ENCODE results near the gene TMEM40.
A peak's percentile ranks its signal among the peaks of the same experiment; 100 is the strongest.
"Not testable (repeated sequence)": the region's sequence is repeated elsewhere in the genome, so short reads cannot be mapped to it uniquely, and the experiment has no call there.

TMEM40 gene

GRCh38 chr3:12709334-12709733 lies 49.7 kb downstream of the TMEM40 start:
- DNase-seq: no peak

- DNase-seq: peak; percentile 67
Observed at GRCh38 chr3:12708584-12709192, 50.4 kb downstream of the TMEM40 start.

- DNase-seq: no peak
Observed at GRCh38 chr3:12707449-12707848, 51.6 kb downstream of the TMEM40 start.

- DNase-seq: peak; percentile 72
Observed at GRCh38 chr3:12706504-12707253, 52.4 kb downstream of the TMEM40 start.

DNA sequence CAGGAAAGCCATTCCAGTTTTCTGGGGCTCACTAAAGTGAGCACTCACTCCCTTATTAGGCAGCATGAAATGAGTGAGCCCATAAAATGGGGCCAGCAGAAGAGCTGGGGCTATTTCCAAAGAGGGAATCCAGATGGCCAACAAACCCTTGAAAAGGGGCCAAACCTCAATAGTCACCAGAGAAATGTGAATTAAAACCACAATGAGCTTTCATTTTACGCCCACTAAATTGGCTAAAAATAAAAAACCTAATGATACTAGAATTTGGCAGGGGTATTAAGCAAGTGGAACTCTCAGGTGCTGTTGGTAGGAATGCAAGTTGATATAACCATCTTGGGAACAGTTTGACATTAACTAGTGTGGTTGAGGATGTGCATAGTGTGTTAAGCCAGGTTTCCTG lies 53.1 kb downstream of the TMEM40 start:
- DNase-seq: peak; percentile 65

DNA sequence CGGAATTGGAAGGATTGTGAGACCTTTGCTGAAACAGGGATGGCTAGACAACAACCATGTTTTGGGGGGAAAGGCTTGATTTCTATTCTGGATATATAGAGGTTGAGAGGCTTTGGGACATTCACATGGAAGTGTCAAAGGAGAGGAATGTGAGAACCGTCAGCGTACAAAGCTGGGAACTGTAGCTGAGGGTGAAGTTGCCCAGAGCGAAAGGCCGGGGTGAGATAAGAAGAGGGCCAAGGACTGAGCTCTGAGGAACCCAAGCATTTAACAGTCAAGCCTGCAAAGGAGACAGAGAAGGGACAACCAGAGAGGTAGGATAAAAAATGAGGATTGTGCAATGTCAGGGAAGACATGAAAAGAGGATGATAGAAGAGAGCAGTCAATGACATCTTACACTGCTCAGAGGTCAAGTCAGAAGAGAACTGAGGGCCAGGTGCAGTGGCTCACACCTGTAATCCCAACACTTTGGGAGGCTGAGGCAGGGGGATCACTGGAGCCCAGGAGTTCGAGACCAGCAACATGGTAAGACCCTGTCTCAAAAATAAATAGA lies 53.6 kb downstream of the TMEM40 start:
- no peak for DNase-seq

- no peak for DNase-seq
Observed at GRCh38 chr3:12702501-12702900, 56.6 kb downstream of the TMEM40 start.

DNA sequence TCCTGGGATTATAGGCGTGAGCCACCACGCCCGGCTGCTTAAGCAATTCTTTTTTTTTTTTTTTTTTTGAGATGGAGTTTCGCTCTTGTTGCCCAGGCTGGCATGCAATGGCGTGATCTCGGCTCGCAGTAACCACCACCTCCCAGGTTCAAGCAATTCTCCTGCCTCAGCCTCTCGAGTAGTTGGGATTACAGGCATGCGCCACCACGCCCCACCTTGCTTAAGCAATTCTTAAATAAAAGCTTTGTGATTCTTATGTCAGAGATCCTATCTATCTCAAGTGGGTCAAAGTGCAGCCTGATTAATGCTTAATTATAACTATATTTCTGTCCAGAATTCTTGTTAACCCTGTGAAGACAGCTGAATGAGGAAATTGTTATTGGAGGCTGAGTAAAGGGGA lies 57.5 kb downstream of the TMEM40 start:
- DNase-seq: not testable (repeated sequence)

GRCh38 chr3:12700800-12701199 lies 58.3 kb downstream of the TMEM40 start:
- no peak for DNase-seq

- DNase-seq: no peak
Observed at GRCh38 chr3:12695916-12696315, 63.1 kb downstream of the TMEM40 start.

DNA sequence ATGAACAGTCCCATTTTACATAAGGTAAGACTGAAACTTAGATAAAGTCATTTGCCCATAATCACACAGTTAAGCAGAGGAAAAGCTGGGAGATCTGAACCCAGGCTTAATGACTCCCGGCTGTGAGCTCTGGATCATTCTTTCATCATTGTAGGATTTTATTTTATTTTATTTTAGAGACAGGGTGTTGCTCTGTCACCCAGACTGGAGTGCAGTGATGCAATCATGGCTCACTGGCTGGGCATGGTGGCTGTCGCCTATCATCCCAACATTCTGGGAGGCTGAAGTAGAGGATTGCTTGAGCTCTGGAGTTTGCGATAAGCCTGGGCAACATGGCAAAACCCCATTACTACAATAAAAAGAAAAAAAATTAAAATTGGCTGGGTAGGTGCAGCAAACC lies 63.9 kb downstream of the TMEM40 start:
- DNase-seq: no peak

GRCh38 chr3:12692444-12692843 lies 66.6 kb downstream of the TMEM40 start:
- no peak for DNase-seq

- no peak for DNase-seq
Observed at GRCh38 chr3:12689997-12690711, 68.9 kb downstream of the TMEM40 start.

- no peak for DNase-seq
Observed at GRCh38 chr3:12687948-12688347, 71.1 kb downstream of the TMEM40 start.

DNA sequence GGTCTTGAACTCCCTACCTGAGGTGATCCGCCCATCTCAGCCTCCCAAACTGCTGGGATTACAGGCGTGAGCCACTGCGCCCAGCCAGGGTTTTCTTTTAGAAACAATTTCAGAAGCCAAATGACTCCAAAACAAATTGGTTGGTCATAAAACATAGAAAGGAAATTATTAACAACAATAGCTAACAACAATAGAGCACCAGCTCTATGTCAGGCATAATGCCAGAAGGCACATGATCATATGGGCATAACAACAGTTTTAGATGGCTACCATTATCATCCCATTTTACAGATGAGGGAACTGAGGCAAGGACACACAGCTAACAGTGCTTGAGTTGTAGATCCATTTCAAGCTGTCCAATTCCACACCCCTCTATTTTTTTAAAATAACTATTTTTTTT lies 73.0 kb downstream of the TMEM40 start:
- DNase-seq: no peak
